Endodermal cell (in vitro differentiated cells): ENCODE data around the gene PRKCD. TPM values are rescaled to one million over a fixed set of nuclear protein-coding genes. Genes with fewer than 3 reads are reported as not detected.
A peak's percentile ranks its signal among the peaks of the same experiment; 100 is the strongest.

ENCODE experiments used
- DNase-seq: peaks from one replicate; pipeline ENCODE4 v3.0.0-alpha.2; 2017
- H3K27ac ChIP-seq: 2 replicates; pipeline ENCODE4 v1.5.1; 2013; ENCODE audit warnings: mild to moderate bottlenecking, low read depth, low read length, moderate library complexity
- H3K27me3 ChIP-seq: 2 replicates; pipeline ENCODE4 v1.6.1; 2013; ENCODE audit warnings: mild to moderate bottlenecking, low read length, moderate library complexity; ENCODE audit not compliant: insufficient read depth, control insufficient read depth, poor library complexity, severe bottlenecking
- H3K36me3 ChIP-seq: 2 replicates; pipeline ENCODE4 v1.7.0; 2013; ENCODE audit warnings: mild to moderate bottlenecking, low read length, moderate library complexity; ENCODE audit not compliant: control insufficient read depth, insufficient read depth
- H3K4me1 ChIP-seq: one replicate; pipeline ENCODE4 v1.7.0; 2013; ENCODE audit warnings: low read length; ENCODE audit not compliant: control insufficient read depth, insufficient read depth
- H3K4me3 ChIP-seq: 2 replicates; pipeline ENCODE4 v1.5.1; 2013; ENCODE audit warnings: mild to moderate bottlenecking, low read length, moderate library complexity
- H3K9ac ChIP-seq: 2 replicates; pipeline ENCODE4 v1.6.1; 2013; ENCODE audit warnings: mild to moderate bottlenecking, low read length, moderate library complexity; ENCODE audit not compliant: poor library complexity, severe bottlenecking; ENCODE audit errors: extremely low read depth
- H3K9me3 ChIP-seq: 2 replicates; pipeline ENCODE4 v1.6.1; 2013; ENCODE audit warnings: mild to moderate bottlenecking, low read length, moderate library complexity; ENCODE audit not compliant: control insufficient read depth
- H3K27ac Mint-ChIP-seq: 2 replicates; pipeline ENCODE4 v1.8.0; 2020; ENCODE audit warnings: mixed read lengths
- H3K27me3 Mint-ChIP-seq: 2 replicates; pipeline ENCODE4 v1.8.0; 2021; ENCODE audit warnings: mild to moderate bottlenecking, mixed read lengths; ENCODE audit not compliant: insufficient read depth
- H3K36me3 Mint-ChIP-seq: 2 replicates; pipeline ENCODE4 v1.8.0; 2020; ENCODE audit warnings: low read depth, mixed read lengths
- H3K4me1 Mint-ChIP-seq: 2 replicates; pipeline ENCODE4 v1.8.0; 2020; ENCODE audit warnings: mixed read lengths
- H3K4me3 Mint-ChIP-seq: 2 replicates; pipeline ENCODE4 v1.8.0; 2020; ENCODE audit warnings: mild to moderate bottlenecking, moderate library complexity, mixed read lengths
- H3K9me3 Mint-ChIP-seq: 2 replicates; pipeline ENCODE4 v1.8.0; 2020; ENCODE audit warnings: mild to moderate bottlenecking, mixed read lengths
- CTCF ChIP-seq: fragments of 200-600 bp; sonication (generic); conservative IDR thresholded peaks from 2 replicates; pipeline ENCODE4 v1.5.0; 2021; ENCODE audit warnings: antibody characterized with exemption, mild to moderate bottlenecking
- WGBS, 2 experiments: methylation state at CpG; one replicate each; pipeline versions ENCODE4 v1.1.5 to v1.1.7; 2013; ENCODE audit warnings: missing lambda C conversion rate in 2 of 2, mixed read lengths in 1 of 2; ENCODE audit not compliant: insufficient coverage in 1 of 2, insufficient read length in 1 of 2; 5-methylcytosine and 5-hydroxymethylcytosine counted together
- long read RNA-seq, 4 experiments: library from polyadenylated mRNA in 2 of 4; library from RNA in 1 of 4; library from capped mRNA in 1 of 4; stranded (forward) in 3 of 4; unstranded in 1 of 4; transcript quantifications; one replicate each; pipeline ENCODE4 v2.0.0, GENCODE V29; 2020 to 2021; ENCODE audit warnings: inconsistent platforms in 1 of 4
- polyA plus RNA-seq, 2 experiments: library from polyadenylated mRNA; stranded (reverse); fragments of 50-300 nt; gene quantifications; one replicate each; pipeline ENCODE4 v1.2.3, GENCODE V29; 2013
- total RNA-seq, 2 donors: library from RNA; stranded (reverse); fragmentation: NEBNext Ultra II Directional in 1 of 2; extraction: Animal tissue kit (Norgen Biotek cat#: 25700) in 1 of 2; gene quantifications; 2 replicates in 1 of 2; 3 replicates in 1 of 2; pipeline ENCODE4 v1.2.1, GENCODE V29; 2021

PRKCD gene
- 10 to 100 TPM; 19.9 to 26.6 TPM for total RNA-seq
- 14.3 TPM for polyA plus RNA-seq (2013, experiment 1 of 2)
- polyA plus RNA-seq (2013, experiment 2 of 2): 15.7 TPM
- long read RNA-seq, experiment 1, transcript PRKCD-202 (18 exons, 2,810 nt): major isoform, 5 of 12 reads
- long read RNA-seq, experiment 1, partial matches to known transcripts: 6 of 12 reads
- long read RNA-seq, experiment 1, other reads (novel, unspliced or antisense): 0 of 12 reads
- long read RNA-seq, experiment 2, transcript PRKCD-201 (19 exons, 2,680 nt): minor isoform, 21 of 59 reads
- long read RNA-seq, experiment 2, transcript PRKCD-202 (18 exons, 2,810 nt): major isoform, 26 of 59 reads
- long read RNA-seq, experiment 2, partial matches to known transcripts: 4 of 59 reads
- long read RNA-seq, experiment 2, other reads (novel, unspliced or antisense): 8 of 59 reads
- long read RNA-seq, experiment 3, transcript PRKCD-202 (18 exons, 2,810 nt): major isoform, 31 of 64 reads
- long read RNA-seq, experiment 3, transcript PRKCD-201 (19 exons, 2,680 nt): minor isoform, 20 of 64 reads
- long read RNA-seq, experiment 3, partial matches to known transcripts: 5 of 64 reads
- long read RNA-seq, experiment 3, other reads (novel, unspliced or antisense): 8 of 64 reads
- long read RNA-seq, experiment 4, partial matches to known transcripts: 2 of 2 reads
- long read RNA-seq, experiment 4, other reads (novel, unspliced or antisense): 0 of 2 reads

- Histone ChIP-seq H3K4me1 (peaks cover 12% of the 10 kb centered on the region), H3K4me3 (peak within 1 kb of the TSS; percentile 80), H3K9ac (peak within 1 kb of the TSS; percentile 38), H3K27ac (no peak within 1 kb of the TSS), H3K27me3 (peaks cover 5% of the 10 kb centered on the region), H3K36me3 (no peaks in the 10 kb centered on the region), H3K9me3 (no peaks in the 10 kb centered on the region)
- Mint-ChIP-seq H3K27me3 (peaks cover 12% of the 10 kb centered on the region), H3K4me1 (peaks cover 40% of the 10 kb centered on the region), H3K27ac (peak within 1 kb of the TSS; percentile 74), H3K36me3 (no peaks in the 10 kb centered on the region), H3K4me3 (peak within 1 kb of the TSS; percentile 82), H3K9me3 (no peaks in the 10 kb centered on the region)
- 0% methylated on average over 17 to 88 of the region's 88 CpGs for WGBS, 2 experiments
- DNase-seq: peak; percentile 93
- TF ChIP-seq CTCF: peak; percentile 75
These were observed at the start of gene PRKCD for GRCh38 chr3:53160660-53161449. Gene PRKCD, plus strand, starts transcription at chr3:53161209. Its CDS starts 17,214 bp downstream, at chr3:53178423.

- Mint-ChIP-seq H3K27me3 (no peaks in the 10 kb centered on the region), H3K4me1 (no peaks in the 10 kb centered on the region), H3K9me3 (no peaks in the 10 kb centered on the region), H3K27ac (no peak overlapping the region), H3K4me3 (no peak overlapping the region), H3K36me3 (peaks cover 15% of the 10 kb centered on the region)
- H3K4me3 ChIP-seq: no peak overlapping the region
- no peak overlapping the region for H3K27ac ChIP-seq
- H3K36me3 ChIP-seq: peaks cover 32% of the 10 kb centered on the region
- H3K9ac ChIP-seq: no peak overlapping the region
- H3K27me3 ChIP-seq: no peaks in the 10 kb centered on the region
- no peak for DNase-seq
- H3K4me1 ChIP-seq: peaks cover 3% of the 10 kb centered on the region
- H3K9me3 ChIP-seq: no peaks in the 10 kb centered on the region
- WGBS, 2 experiments: 78 to 95% methylated on average over 3 of the region's 3 CpGs
- TF ChIP-seq CTCF: no peak
These were observed 49.2 kb upstream of the PRKCD start for GRCh38 chr3:53111822-53112221.

GRCh38 chr3:53113293-53114010 lies 47.6 kb upstream of the PRKCD start:
- Mint-ChIP-seq H3K9me3 (no peaks in the 10 kb centered on the region), H3K27ac (no peak overlapping the region), H3K36me3 (peaks cover 26% of the 10 kb centered on the region), H3K4me1 (no peaks in the 10 kb centered on the region), H3K4me3 (no peak overlapping the region), H3K27me3 (no peaks in the 10 kb centered on the region)
- Histone ChIP-seq H3K9me3 (no peaks in the 10 kb centered on the region), H3K4me1 (peaks cover 3% of the 10 kb centered on the region), H3K4me3 (no peak overlapping the region), H3K27ac (no peak overlapping the region), H3K9ac (no peak overlapping the region), H3K27me3 (no peaks in the 10 kb centered on the region), H3K36me3 (peaks cover 42% of the 10 kb centered on the region)
- WGBS, 2 experiments: 88% methylated on average over 1 of the region's 1 CpG; no CpG with 5 or more reads in 1 of the 2 experiments
- no peak for TF ChIP-seq CTCF
- DNase-seq: no peak
